Stomach (tissue), 4 donors: ENCODE results near the gene TBC1D9B.

ENCODE experiments used
- POLR2A ChIP-seq, 4 donors: fragments of 450-650 bp; IDR thresholded peaks; one replicate each; pipeline ENCODE4 v1.6.1; 2016; ENCODE audit warnings: antibody characterized with exemption in 4 of 4, control low read depth in 2 of 4, mild to moderate bottlenecking in 1 of 4, moderate library complexity in 1 of 4
- TF ChIP-seq, protein P1 (sequence below), 7 experiments: fragments of 450-650 bp in 4 of 7; fragments of 200-600 bp in 3 of 7; sonication (generic) in 3 of 7; IDR thresholded peaks; one replicate each; pipeline ENCODE4 v1.5.1; 2016 to 2019; ENCODE audit warnings: antibody characterized with exemption in 7 of 7, control low read depth in 2 of 7, mild to moderate bottlenecking in 1 of 7

DNA sequence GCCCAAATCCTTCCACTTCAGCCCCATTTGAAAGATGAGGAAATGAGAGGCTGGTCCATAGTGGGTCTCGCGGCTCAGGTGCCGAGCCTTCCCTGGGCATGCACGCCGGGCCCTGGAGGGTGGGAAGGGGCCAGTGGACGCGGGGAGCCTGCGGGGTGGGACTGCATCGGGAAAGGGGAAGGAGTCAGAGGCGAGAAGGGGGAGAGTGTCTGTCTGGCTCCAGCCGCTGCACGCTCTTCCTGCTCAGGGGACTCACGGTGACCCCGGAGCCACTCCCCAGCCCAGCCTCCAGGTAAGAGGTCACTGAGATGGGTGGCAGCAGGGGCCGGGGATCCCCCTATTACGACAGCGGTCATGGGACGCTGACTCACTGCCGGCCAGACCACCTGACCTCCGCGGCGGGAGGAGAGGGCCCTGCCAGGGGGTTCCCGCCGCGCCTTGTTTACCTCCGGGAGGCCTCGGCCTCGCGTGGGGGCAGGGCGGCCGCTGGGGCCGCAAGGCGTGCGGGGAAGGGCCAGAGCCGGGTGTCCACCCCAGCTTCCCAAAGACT lies 88.9 kb downstream of the TBC1D9B start:
- TF ChIP-seq, protein P1, sequence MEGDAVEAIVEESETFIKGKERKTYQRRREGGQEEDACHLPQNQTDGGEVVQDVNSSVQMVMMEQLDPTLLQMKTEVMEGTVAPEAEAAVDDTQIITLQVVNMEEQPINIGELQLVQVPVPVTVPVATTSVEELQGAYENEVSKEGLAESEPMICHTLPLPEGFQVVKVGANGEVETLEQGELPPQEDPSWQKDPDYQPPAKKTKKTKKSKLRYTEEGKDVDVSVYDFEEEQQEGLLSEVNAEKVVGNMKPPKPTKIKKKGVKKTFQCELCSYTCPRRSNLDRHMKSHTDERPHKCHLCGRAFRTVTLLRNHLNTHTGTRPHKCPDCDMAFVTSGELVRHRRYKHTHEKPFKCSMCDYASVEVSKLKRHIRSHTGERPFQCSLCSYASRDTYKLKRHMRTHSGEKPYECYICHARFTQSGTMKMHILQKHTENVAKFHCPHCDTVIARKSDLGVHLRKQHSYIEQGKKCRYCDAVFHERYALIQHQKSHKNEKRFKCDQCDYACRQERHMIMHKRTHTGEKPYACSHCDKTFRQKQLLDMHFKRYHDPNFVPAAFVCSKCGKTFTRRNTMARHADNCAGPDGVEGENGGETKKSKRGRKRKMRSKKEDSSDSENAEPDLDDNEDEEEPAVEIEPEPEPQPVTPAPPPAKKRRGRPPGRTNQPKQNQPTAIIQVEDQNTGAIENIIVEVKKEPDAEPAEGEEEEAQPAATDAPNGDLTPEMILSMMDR (IDR thresholded peaks at IDR 0.05), result no peak
- TF ChIP-seq POLR2A (IDR thresholded peaks at IDR 0.05), result no peak
